Fibroblast of lung (primary cell): Measurements from ENCODE around the gene EVPL. TPM values are rescaled to one million over a fixed set of nuclear protein-coding genes. Genes with fewer than 3 reads are reported as not detected.

Experiments
- DNase-seq, 2 donors: peaks; one replicate each; pipeline versions ENCODE4 v3.0.0 to v3.0.0-alpha.2; 2010; ENCODE audit warnings: low read depth in 2 of 2
- H2AFZ ChIP-seq: 2 replicates; pipeline ENCODE4 v1.5.1; 2012; ENCODE audit warnings: low read length, control low read depth, inconsistent platforms
- H3K27ac ChIP-seq: 2 replicates; pipeline ENCODE4 v1.5.1; 2011; ENCODE audit warnings: low read length, control low read depth; ENCODE audit not compliant: insufficient read depth
- H3K27me3 ChIP-seq: 2 replicates; pipeline ENCODE4 v1.5.1; 2011; ENCODE audit warnings: mild to moderate bottlenecking, low read length; ENCODE audit not compliant: control insufficient read depth, insufficient read depth
- H3K36me3 ChIP-seq: 2 replicates; pipeline ENCODE4 v1.5.1; 2011; ENCODE audit warnings: low read length; ENCODE audit not compliant: control insufficient read depth, insufficient read depth
- H3K4me1 ChIP-seq: 2 replicates; pipeline ENCODE4 v1.5.1; 2011; ENCODE audit warnings: low read length; ENCODE audit not compliant: control insufficient read depth, insufficient read depth; ENCODE audit errors: extremely low read depth
- H3K4me2 ChIP-seq: 2 replicates; pipeline ENCODE4 v1.5.1; 2011; ENCODE audit warnings: low read length, control low read depth; ENCODE audit not compliant: insufficient read depth; ENCODE audit errors: extremely low read depth
- H3K4me3 ChIP-seq, 4 experiments: fragments of 200-600 bp in 1 of 4; sonication (generic) in 1 of 4; replicated peaks in 1 of 4; 2 replicates each; pipeline ENCODE4 v1.5.1; 2011 to 2016; ENCODE audit warnings: low read length in 4 of 4, low read depth in 3 of 4, mild to moderate bottlenecking in 3 of 4, control low read depth in 2 of 4, inconsistent platforms in 1 of 4, mixed read lengths in 1 of 4; ENCODE audit not compliant: insufficient read depth in 1 of 4; ENCODE audit errors: control extremely low read depth in 1 of 4
- H3K79me2 ChIP-seq: 2 replicates; pipeline ENCODE4 v1.5.1; 2012; ENCODE audit warnings: mild to moderate bottlenecking, low read length, inconsistent platforms; ENCODE audit not compliant: control insufficient read depth, insufficient read depth
- H3K9ac ChIP-seq: 2 replicates; pipeline ENCODE4 v1.5.1; 2011; ENCODE audit warnings: mild to moderate bottlenecking, low read length, control low read depth; ENCODE audit not compliant: insufficient read depth
- H3K9me3 ChIP-seq: 2 replicates; pipeline ENCODE4 v1.5.1; 2012; ENCODE audit warnings: low read depth, low read length; ENCODE audit not compliant: control insufficient read depth, insufficient read depth
- H4K20me1 ChIP-seq: 2 replicates; pipeline ENCODE4 v1.5.1; 2011; ENCODE audit warnings: low read length; ENCODE audit not compliant: control insufficient read depth, insufficient read depth; ENCODE audit errors: extremely low read depth
- CTCF ChIP-seq, 2 donors: IDR thresholded peaks in 1 of 2; conservative IDR thresholded peaks in 1 of 2; 1 replicate in 1 of 2; 2 replicates in 1 of 2; pipeline ENCODE4 v1.5.1; 2011 to 2012; ENCODE audit warnings: low read length in 2 of 2, control low read depth in 1 of 2, inconsistent platforms in 1 of 2, low read depth in 1 of 2, mild to moderate bottlenecking in 1 of 2
- EZH2 ChIP-seq: IDR thresholded peaks from 2 replicates; pipeline ENCODE4 v1.5.1; 2012; ENCODE audit warnings: low read length, control low read depth, mild to moderate bottlenecking; ENCODE audit errors: missing control alignments
- polyA plus RNA-seq, 2 donors: library from polyadenylated mRNA; depleted of rRNA in 1 of 2; stranded (reverse) in 1 of 2; unstranded in 1 of 2; fragments of >200 nt; gene quantifications; 2 replicates each; pipeline ENCODE4 v1.2.1, GENCODE V29; 2011 to 2012; ENCODE audit warnings: missing spikeins in 1 of 2
- total RNA-seq: library from RNA; depleted of rRNA; stranded (reverse); fragments of >200 nt; gene quantifications from 2 replicates; pipeline ENCODE4 v1.2.1, GENCODE V29; 2014

Gene EVPL
- total and polyA plus RNA-seq, 2 donors (not counting 1 experiment from before 2014, with no cell fraction given), result not detected

- no peaks in the 10 kb centered on the region for H3K27me3 ChIP-seq
- no peak overlapping the region for H2AFZ ChIP-seq
- no peak overlapping the region for H3K4me2 ChIP-seq
- no peak overlapping the region for H3K9ac ChIP-seq
- DNase-seq, result no peak
- no peaks in the 10 kb centered on the region for H3K4me1 ChIP-seq
- TF ChIP-seq EZH2, result no peak
- no peak for TF ChIP-seq CTCF (conservative IDR thresholded peaks at IDR 0.05 in 1 of 2, IDR thresholded peaks at IDR 0.05 in 1 of 2; ENCODE audit: low read depth in 1 of 2, low read length in 2 of 2)
- H4K20me1 ChIP-seq, result no peaks in the 10 kb centered on the region
- no peak overlapping the region for H3K4me3 ChIP-seq
- H3K79me2 ChIP-seq, result no peaks in the 10 kb centered on the region
- no peaks in the 10 kb centered on the region for H3K36me3 ChIP-seq
- H3K9me3 ChIP-seq, result no peaks in the 10 kb centered on the region
- no peak overlapping the region for H3K27ac ChIP-seq
Measured at GRCh38 chr17:76032073-76032779, 5.1 kb upstream of the EVPL start.

GRCh38 chr17:76026714-76027158, 370 bp downstream of the EVPL start:
- DNase-seq, result no peak
- no peak overlapping the region for H3K9ac ChIP-seq
- H3K4me3 ChIP-seq, result no peak overlapping the region
- no peaks in the 10 kb centered on the region for H4K20me1 ChIP-seq
- no peaks in the 10 kb centered on the region for H3K4me1 ChIP-seq
- no peaks in the 10 kb centered on the region for H3K36me3 ChIP-seq
- H3K79me2 ChIP-seq, result no peaks in the 10 kb centered on the region
- peaks cover 4% of the 10 kb centered on the region for H3K27me3 ChIP-seq
- TF ChIP-seq EZH2 (no peak), CTCF (conservative IDR thresholded peaks at IDR 0.05 in 1 of 2, IDR thresholded peaks at IDR 0.05 in 1 of 2; ENCODE audit: low read depth in 1 of 2, low read length in 2 of 2) (no peak)
- H2AFZ ChIP-seq, result no peak overlapping the region
- no peak overlapping the region for H3K27ac ChIP-seq
- H3K4me2 ChIP-seq, result no peak overlapping the region
- no peaks in the 10 kb centered on the region for H3K9me3 ChIP-seq

- no peak overlapping the region for H3K9ac ChIP-seq
- no peak overlapping the region for H3K27ac ChIP-seq
- H3K4me2 ChIP-seq, result no peak overlapping the region
- DNase-seq, result no peak
- no peaks in the 10 kb centered on the region for H3K36me3 ChIP-seq
- H2AFZ ChIP-seq, result no peak overlapping the region
- no peaks in the 10 kb centered on the region for H3K9me3 ChIP-seq
- H3K27me3 ChIP-seq, result peaks cover 4% of the 10 kb centered on the region
- no peak overlapping the region for H3K4me3 ChIP-seq
- no peaks in the 10 kb centered on the region for H3K79me2 ChIP-seq
- H4K20me1 ChIP-seq, result no peaks in the 10 kb centered on the region
- no peak for TF ChIP-seq EZH2
- TF ChIP-seq CTCF (conservative IDR thresholded peaks at IDR 0.05 in 1 of 2, IDR thresholded peaks at IDR 0.05 in 1 of 2; ENCODE audit: low read depth in 1 of 2, low read length in 2 of 2), result no peak
- H3K4me1 ChIP-seq, result no peaks in the 10 kb centered on the region
Measured at GRCh38 chr17:76025294-76025693, 1.8 kb downstream of the EVPL start.
